Prostate gland (tissue), 2 donors: ENCODE data around the gene FSCN2.

ENCODE experiments used
- CTCF ChIP-seq, 4 experiments: fragments of 200-600 bp in 2 of 4; fragments of 450-650 bp in 2 of 4; sonication (generic) in 2 of 4; IDR thresholded peaks; 1 replicate in 3 of 4; 2 replicates in 1 of 4; pipeline ENCODE4 v1.5.1; 2016 to 2019; ENCODE audit warnings: antibody characterized with exemption in 4 of 4, mild to moderate bottlenecking in 2 of 4, moderate library complexity in 2 of 4
- POLR2A ChIP-seq: fragments of 450-650 bp; IDR thresholded peaks from one replicate; pipeline ENCODE4 v1.6.1; 2016; ENCODE audit warnings: antibody characterized with exemption, mild to moderate bottlenecking
- POLR2AphosphoS5 ChIP-seq: sonication (generic); formaldehyde crosslinking; IDR thresholded peaks from one replicate; pipeline ENCODE4 v1.6.1; 2017; ENCODE audit warnings: antibody characterized with exemption

GRCh38 chr17:81537343-81537855, 9.2 kb downstream of the FSCN2 start:
- TF ChIP-seq POLR2A (no peak), CTCF (IDR thresholded peaks at IDR 0.05) (peak in 3 of 4 experiments; percentile 23 to 75 (median 55)), POLR2AphosphoS5 (no peak)
